Measurements from ENCODE around the gene PGLYRP1.
A peak's percentile ranks its signal among the peaks of the same experiment; 100 is the strongest.

PGLYRP1 gene

GRCh38 chr19:46040952-46041500 is 18.2 kb upstream of the PGLYRP1 start, which contains the start of gene IGFL4:
Gene IGFL4 (minus strand): TSS chr19:46041002. CDS start chr19:46040962, 40 bp downstream.
- Mint-ChIP-seq H3K27ac (peak within 1 kb of the TSS; percentile 15), H3K4me3 (no peak within 1 kb of the TSS), H3K27me3 (peaks cover 40% of the 10 kb centered on the region), H3K9me3 (no peaks in the 10 kb centered on the region), H3K36me3 (peaks cover 6% of the 10 kb centered on the region), H3K4me1 (no peaks in the 10 kb centered on the region)

GRCh38 chr19:46040125-46040524 is 17.3 kb upstream of the PGLYRP1 start:
- Mint-ChIP-seq H3K27ac (no peak overlapping the region), H3K4me3 (no peak overlapping the region), H3K36me3 (peaks cover 6% of the 10 kb centered on the region), H3K27me3 (peaks cover 33% of the 10 kb centered on the region), H3K4me1 (no peaks in the 10 kb centered on the region), H3K9me3 (no peaks in the 10 kb centered on the region)

GRCh38 chr19:46036744-46037128 is 13.9 kb upstream of the PGLYRP1 start:
- Mint-ChIP-seq H3K27ac (no peak overlapping the region), H3K4me1 (no peaks in the 10 kb centered on the region), H3K36me3 (peaks cover 2% of the 10 kb centered on the region), H3K9me3 (no peaks in the 10 kb centered on the region), H3K4me3 (no peak overlapping the region), H3K27me3 (peaks cover 15% of the 10 kb centered on the region)

- H3K4me3 Mint-ChIP-seq = no peak overlapping the region
- H3K27me3 Mint-ChIP-seq = peaks cover 13% of the 10 kb centered on the region
- H3K36me3 Mint-ChIP-seq = peaks cover 2% of the 10 kb centered on the region
- H3K27ac Mint-ChIP-seq = no peak overlapping the region
- no peaks in the 10 kb centered on the region for H3K4me1 Mint-ChIP-seq
- no peaks in the 10 kb centered on the region for H3K9me3 Mint-ChIP-seq
Measured at GRCh38 chr19:46035986-46036743, 13.3 kb upstream of the PGLYRP1 start.

GRCh38 chr19:46035546-46035945 is 12.7 kb upstream of the PGLYRP1 start:
- Mint-ChIP-seq H3K4me3 (no peak overlapping the region), H3K9me3 (no peaks in the 10 kb centered on the region), H3K27ac (no peak overlapping the region), H3K27me3 (peaks cover 9% of the 10 kb centered on the region), H3K4me1 (no peaks in the 10 kb centered on the region), H3K36me3 (peaks cover 2% of the 10 kb centered on the region)

- peaks cover 6% of the 10 kb centered on the region for H3K27me3 Mint-ChIP-seq
- H3K36me3 Mint-ChIP-seq = peaks cover 2% of the 10 kb centered on the region
- H3K4me3 Mint-ChIP-seq = no peak overlapping the region
- no peaks in the 10 kb centered on the region for H3K9me3 Mint-ChIP-seq
- H3K4me1 Mint-ChIP-seq = peaks cover 4% of the 10 kb centered on the region
- H3K27ac Mint-ChIP-seq = no peak overlapping the region
Measured at GRCh38 chr19:46033401-46033800, 10.5 kb upstream of the PGLYRP1 start.

- Mint-ChIP-seq H3K27ac (no peak overlapping the region), H3K9me3 (no peaks in the 10 kb centered on the region), H3K4me3 (no peak overlapping the region), H3K4me1 (peaks cover 4% of the 10 kb centered on the region), H3K27me3 (peaks cover 6% of the 10 kb centered on the region), H3K36me3 (peaks cover 2% of the 10 kb centered on the region)
Measured at GRCh38 chr19:46032597-46033025, 9.8 kb upstream of the PGLYRP1 start.

GRCh38 chr19:46031781-46032596 is 9.1 kb upstream of the PGLYRP1 start:
- no peaks in the 10 kb centered on the region for H3K9me3 Mint-ChIP-seq
- H3K36me3 Mint-ChIP-seq = peaks cover under 1% of the 10 kb centered on the region
- H3K27ac Mint-ChIP-seq = no peak overlapping the region
- peaks cover 4% of the 10 kb centered on the region for H3K4me1 Mint-ChIP-seq
- H3K27me3 Mint-ChIP-seq = peaks cover 5% of the 10 kb centered on the region
- no peak overlapping the region for H3K4me3 Mint-ChIP-seq

GRCh38 chr19:46030812-46031550 is 8.1 kb upstream of the PGLYRP1 start:
- H3K27me3 Mint-ChIP-seq = peaks cover 11% of the 10 kb centered on the region
- H3K4me3 Mint-ChIP-seq = no peak overlapping the region
- H3K4me1 Mint-ChIP-seq = peaks cover 14% of the 10 kb centered on the region
- no peak overlapping the region for H3K27ac Mint-ChIP-seq
- no peaks in the 10 kb centered on the region for H3K36me3 Mint-ChIP-seq
- H3K9me3 Mint-ChIP-seq = no peaks in the 10 kb centered on the region

GRCh38 chr19:46025835-46026234 is 3.0 kb upstream of the PGLYRP1 start:
- Mint-ChIP-seq H3K27ac (no peak overlapping the region), H3K9me3 (no peaks in the 10 kb centered on the region), H3K36me3 (no peaks in the 10 kb centered on the region), H3K4me3 (no peak overlapping the region), H3K27me3 (peaks cover 24% of the 10 kb centered on the region), H3K4me1 (peaks cover 22% of the 10 kb centered on the region)

- peaks cover 20% of the 10 kb centered on the region for H3K27me3 Mint-ChIP-seq
- no peak overlapping the region for H3K4me3 Mint-ChIP-seq
- peaks cover 18% of the 10 kb centered on the region for H3K4me1 Mint-ChIP-seq
- no peaks in the 10 kb centered on the region for H3K36me3 Mint-ChIP-seq
- no peak overlapping the region for H3K27ac Mint-ChIP-seq
- H3K9me3 Mint-ChIP-seq = no peaks in the 10 kb centered on the region
Measured at GRCh38 chr19:46023311-46023779, 492 bp upstream of the PGLYRP1 start.

- Mint-ChIP-seq H3K4me3 (no peak overlapping the region), H3K27me3 (peaks cover 20% of the 10 kb centered on the region), H3K36me3 (no peaks in the 10 kb centered on the region)
Measured at GRCh38 chr19:46022061-46022430, 807 bp downstream of the PGLYRP1 start.

GRCh38 chr19:46021531-46022041 is 1.3 kb downstream of the PGLYRP1 start:
- Mint-ChIP-seq H3K4me1 (peaks cover 18% of the 10 kb centered on the region), H3K9me3 (no peaks in the 10 kb centered on the region), H3K36me3 (no peaks in the 10 kb centered on the region), H3K27ac (no peak overlapping the region), H3K27me3 (peaks cover 18% of the 10 kb centered on the region), H3K4me3 (no peak overlapping the region)

More at GRCh38 chr19:46022061-46022430, 807 bp downstream of the PGLYRP1 start:
- Mint-ChIP-seq H3K27ac (no peak overlapping the region), H3K4me1 (peaks cover 18% of the 10 kb centered on the region), H3K9me3 (no peaks in the 10 kb centered on the region)

GRCh38 chr19:46020819-46021125 is 2.1 kb downstream of the PGLYRP1 start:
- H3K27ac Mint-ChIP-seq = no peak overlapping the region
- no peaks in the 10 kb centered on the region for H3K9me3 Mint-ChIP-seq
- peaks cover 16% of the 10 kb centered on the region for H3K4me1 Mint-ChIP-seq
- no peak overlapping the region for H3K4me3 Mint-ChIP-seq
- no peaks in the 10 kb centered on the region for H3K36me3 Mint-ChIP-seq
- peaks cover 14% of the 10 kb centered on the region for H3K27me3 Mint-ChIP-seq

- H3K27me3 Mint-ChIP-seq = peaks cover 16% of the 10 kb centered on the region
- no peak overlapping the region for H3K4me3 Mint-ChIP-seq
- H3K4me1 Mint-ChIP-seq = peaks cover 20% of the 10 kb centered on the region
- no peak overlapping the region for H3K27ac Mint-ChIP-seq
- H3K9me3 Mint-ChIP-seq = no peaks in the 10 kb centered on the region
- H3K36me3 Mint-ChIP-seq = no peaks in the 10 kb centered on the region
Measured at GRCh38 chr19:46019270-46019669, 3.6 kb downstream of the PGLYRP1 start.

All from activated naive CD4-positive, alpha-beta T cell treated with anti-CD3 and anti-CD28 coated beads, Interleukin-2, amount 50 U/mL, for 24 hours (primary cell).